Measurements from ENCODE around the gene ABL2.
"Not testable (repeated sequence)": the region's sequence is repeated elsewhere in the genome, so short reads cannot be mapped to it uniquely, and the experiment has no call there.

Gene ABL2

DNA sequence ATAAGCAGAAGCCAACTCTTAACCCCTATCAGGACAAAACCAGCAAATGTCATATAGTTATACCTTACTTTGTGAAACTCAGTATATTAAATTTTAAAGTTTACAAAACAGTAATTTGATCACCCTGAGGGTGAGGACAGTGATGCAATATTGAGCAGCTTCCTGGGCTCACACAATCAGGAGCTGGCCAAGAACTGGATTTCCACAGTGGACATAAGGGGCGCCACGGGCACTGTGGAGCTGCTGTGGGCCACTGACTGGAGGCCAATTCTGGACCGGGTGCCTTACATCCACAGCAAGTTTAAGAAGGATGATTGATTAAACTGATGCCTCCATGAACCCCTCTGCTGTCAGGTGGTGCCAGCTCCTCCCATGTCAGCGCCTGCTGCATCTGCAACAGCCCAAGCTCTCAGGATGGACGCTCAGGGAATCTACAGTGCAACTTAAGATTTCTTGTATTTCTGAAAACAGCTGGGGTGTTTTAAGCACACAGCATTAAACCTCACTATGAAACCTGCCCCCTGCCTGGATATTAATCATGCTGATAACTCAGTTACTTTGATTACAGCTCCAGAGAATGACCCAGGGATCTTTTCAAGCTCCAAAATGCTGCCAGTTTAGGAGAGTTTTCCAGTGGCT, 91.7 kb downstream of the ABL2 start:
- DNase-seq (ENCODE audit: low read depth in 4 of 4, low spot score in 1 of 4), result no peak

DNA sequence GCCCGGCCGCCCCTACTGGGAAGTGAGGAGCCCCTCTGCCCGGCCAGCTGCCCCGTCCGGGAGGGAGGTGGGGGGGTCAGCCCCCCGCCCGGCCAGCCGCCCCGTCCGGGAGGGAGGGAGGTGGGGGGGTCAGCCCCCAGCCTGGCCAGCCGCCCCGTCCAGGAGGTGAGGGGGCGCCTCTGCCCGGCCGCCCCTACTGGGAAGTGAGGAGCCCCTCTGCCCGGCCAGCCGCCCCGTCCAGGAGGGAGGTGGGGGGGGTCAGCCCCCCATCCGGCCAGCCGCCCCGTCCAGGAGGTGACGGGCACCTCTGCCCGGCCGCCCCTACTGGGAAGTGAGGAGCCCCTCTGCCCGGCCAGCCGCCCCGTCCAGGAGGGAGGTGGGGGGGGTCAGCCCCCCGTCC, 93.8 kb downstream of the ABL2 start:
- not testable (repeated sequence) for DNase-seq (ENCODE audit: low read depth in 4 of 4, low spot score in 1 of 4)

DNA sequence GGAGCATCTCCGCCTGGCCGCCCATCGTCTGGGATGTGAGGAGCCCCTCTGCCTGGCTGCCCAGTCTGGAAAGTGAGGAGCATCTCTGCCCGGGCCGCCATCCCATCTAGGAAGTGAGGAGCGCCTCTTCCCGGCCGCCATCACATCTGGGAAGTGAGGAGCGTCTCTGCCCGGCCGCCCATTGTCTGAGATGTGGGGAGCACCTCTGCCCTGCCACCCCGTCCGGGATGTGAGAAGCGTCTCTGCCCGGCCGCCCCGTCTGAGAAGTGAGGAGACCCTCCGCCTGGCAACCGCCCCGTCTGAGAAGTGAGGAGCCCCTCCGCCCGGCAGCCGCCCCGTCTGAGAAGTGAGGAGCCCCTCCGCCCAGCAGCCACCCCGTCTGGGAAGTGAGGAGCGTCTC, 94.3 kb downstream of the ABL2 start:
- DNase-seq (ENCODE audit: low read depth in 4 of 4, low spot score in 1 of 4), result not testable (repeated sequence)

DNA sequence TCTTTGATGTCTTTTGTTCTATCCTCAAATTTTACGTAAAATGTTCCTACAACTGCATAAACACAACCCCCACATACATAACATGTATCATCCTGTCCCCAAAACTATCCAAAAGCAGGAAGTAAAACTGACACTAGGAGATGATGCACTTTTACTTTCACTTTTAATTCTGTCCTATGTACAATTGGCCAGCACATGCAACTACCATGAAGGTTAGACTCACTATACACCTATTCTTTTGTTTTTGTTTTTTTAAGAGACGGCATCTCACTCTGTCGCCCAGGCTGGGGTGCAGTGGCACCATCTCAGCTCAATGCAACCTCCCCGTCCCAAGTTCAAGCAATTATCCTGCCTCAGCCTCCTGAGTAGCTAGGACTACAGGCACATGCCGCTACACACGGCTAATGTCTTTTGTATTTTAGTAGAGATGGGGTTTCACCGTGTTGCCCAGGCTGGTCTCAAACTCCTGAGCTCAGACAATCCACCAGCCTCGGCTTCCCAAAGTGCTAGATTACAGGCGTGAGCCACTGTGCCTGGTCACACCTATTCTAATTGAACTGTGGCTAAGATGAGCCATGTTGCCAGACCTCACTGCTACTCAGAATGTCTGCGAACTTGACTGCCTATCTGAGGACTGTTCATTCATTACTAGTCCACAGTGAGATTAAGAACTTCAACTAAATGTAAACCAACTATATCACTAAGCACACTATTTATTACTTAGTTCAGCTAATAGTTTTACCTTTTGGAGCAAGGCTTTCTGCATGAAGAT, 99.6 kb downstream of the ABL2 start:
- DNase-seq (ENCODE audit: low read depth in 4 of 4, low spot score in 1 of 4), result no peak

DNA sequence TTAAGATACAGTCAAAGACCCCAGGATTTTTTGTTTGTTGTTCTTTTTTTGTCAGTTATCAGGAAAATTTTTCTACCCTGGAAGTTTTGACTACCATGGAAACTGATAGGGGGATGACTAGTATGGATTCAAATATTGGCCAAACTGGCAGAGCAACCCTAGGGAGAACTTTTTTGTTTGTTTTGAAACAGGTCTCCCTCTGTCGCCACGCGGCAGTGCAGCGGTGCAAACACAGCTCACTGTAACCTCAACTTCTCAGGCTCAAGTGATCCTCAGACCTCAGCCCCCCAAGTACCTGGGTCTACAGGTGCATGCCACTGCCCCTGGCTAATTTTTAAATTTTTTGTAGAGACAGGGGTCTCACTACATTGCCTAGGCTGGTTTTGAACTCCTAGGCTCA, 101.0 kb downstream of the ABL2 start:
- DNase-seq (ENCODE audit: low read depth in 4 of 4, low spot score in 1 of 4), result no peak

DNA sequence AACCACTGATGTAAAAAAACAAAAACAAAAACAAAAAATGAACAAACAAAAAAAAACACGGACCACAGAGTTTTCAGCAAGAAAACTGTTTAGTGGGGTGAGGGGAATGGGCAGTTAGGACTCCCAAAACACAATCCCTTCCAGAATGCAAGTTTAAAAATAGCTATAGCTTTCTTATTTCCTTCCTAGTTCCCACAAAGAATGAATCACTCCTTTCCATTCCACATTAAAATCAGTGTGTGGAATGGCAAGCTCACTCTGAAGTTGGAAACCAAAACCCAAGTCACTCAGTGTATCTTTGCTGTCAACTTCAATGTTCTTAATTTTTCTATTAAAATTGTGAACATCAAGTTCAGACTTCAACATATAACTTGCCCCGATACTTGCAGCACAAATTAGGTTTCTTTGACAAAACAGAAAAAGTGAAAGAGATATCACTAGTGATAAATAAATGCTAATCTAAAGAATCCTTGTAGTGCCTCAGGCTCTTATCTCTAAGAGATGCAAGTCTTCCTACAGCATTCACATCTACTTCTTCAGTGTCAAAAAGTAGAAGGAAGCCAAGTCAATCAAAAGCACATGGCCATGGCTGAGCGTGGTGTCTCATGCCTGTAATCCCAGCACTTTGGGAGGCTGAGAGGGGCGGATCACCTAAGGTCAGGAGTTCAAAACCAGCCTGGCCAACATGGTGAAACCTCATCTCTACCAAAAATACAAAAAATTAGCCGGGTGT, 102.1 kb downstream of the ABL2 start:
- DNase-seq (ENCODE audit: low read depth in 4 of 4, low spot score in 1 of 4), result no peak

DNA sequence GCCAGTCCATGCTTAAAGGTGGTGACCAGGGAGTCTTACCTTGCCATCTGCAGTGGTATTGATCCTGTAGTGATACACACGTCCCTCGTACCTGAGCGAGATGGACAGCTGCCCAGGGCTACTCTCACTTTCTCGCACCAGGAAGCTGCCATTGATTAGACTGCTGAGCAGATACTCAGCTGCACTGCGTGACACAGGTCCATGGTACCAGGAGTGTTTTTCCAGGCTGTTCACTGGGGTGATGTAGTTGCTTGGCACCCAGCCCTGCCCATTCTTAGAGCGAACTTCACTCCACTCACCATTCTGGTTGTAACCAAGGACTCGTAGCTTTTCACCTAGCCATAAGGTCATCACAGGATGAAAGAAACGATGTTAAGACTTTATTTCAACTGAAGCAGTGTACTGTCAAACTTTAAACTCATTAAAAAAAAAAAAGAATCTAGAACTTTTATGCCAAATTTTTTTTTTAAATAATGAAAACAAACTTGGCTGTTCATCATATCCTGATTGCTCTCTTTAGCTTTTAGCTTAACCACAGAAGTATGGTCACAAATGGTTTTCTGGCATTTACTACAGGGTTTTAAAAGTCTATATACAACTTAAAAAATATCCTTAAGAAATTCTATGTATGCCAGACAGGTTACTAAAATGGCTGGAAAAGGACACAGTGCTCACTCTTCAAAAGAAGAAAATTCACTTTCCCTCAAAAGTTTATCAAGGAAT, 103.0 kb downstream of the ABL2 start:
- no peak for DNase-seq (ENCODE audit: low read depth in 4 of 4, low spot score in 1 of 4)

DNA sequence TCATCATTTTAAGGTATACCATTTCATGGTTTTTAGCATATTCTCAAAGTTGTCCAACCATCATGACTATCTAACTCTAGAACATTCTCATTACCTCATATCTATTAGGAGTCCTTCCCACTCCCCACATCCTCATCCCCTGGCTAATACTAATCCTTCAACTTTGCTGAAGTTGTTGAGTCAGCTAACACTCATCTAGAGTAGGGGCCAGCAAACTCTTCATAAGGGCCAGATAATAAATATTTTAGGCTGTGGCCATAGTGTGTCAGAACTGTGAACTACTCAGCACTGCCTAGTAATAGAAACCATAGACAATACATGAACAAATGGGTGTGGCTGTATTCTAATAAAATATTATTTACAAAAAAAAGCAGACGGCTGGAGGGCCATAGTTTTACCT, 104.6 kb downstream of the ABL2 start:
- DNase-seq (ENCODE audit: low read depth in 4 of 4, low spot score in 1 of 4), result no peak

DNA sequence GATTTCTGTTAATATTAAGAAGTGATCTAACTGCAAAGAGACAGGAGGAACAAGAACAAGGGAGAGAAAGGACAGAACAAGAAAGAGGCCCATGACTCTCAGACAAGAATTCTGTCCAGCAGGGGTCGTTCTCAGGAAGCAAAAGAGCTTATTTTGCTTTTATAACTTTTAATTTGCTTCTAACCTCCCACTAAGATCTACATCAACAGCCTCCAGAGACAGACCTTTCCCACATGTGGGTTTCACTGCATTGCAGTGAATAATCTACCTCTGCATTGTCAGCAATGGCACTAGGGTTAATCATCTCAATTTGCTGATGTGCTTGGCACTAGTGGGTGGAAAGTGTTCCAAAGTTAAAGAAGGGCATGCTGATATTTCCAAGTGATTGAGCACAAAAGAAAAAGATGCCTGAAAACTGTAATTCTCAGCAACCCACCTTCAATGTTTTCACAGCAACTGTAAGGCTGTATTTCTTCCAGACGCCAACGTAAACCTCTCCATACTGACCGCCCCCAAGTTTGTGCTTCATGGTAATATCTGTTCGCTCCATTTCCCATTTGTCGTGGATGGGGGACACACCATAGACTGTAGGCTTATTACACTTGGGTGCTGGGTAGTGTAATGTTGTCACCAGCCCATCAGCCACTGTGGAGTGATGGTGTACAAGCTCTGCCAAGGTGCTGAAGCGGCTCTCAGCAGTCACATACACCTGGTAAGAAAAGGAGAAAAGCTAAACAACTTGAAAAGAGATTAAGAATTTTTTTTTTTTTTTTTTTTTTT, 108.1 kb downstream of the ABL2 start:
- DNase-seq (ENCODE audit: low read depth in 4 of 4, low spot score in 1 of 4), result peak in 3 of 4 experiments; percentile 5 to 19 (median 17)

DNA sequence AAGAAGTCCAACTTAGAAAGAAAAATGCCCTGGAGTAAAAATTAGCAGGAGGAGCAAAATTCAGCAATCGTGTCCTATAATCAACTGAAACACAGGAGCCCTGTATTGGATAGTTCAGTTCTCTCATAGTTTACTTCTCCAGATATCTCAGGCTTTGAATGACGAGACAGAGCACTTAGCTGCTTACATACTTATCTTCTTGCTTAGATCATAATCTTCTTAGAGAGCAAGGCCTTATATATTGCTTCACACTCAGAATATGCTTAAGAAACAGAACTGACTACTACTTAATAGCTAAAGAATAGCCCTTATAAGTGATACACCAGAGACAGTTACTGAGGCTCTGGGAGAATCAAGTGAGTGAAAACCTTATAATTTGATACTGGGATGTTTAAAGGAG, 108.7 kb downstream of the ABL2 start:
- DNase-seq (ENCODE audit: low read depth in 4 of 4, low spot score in 1 of 4), result no peak

DNA sequence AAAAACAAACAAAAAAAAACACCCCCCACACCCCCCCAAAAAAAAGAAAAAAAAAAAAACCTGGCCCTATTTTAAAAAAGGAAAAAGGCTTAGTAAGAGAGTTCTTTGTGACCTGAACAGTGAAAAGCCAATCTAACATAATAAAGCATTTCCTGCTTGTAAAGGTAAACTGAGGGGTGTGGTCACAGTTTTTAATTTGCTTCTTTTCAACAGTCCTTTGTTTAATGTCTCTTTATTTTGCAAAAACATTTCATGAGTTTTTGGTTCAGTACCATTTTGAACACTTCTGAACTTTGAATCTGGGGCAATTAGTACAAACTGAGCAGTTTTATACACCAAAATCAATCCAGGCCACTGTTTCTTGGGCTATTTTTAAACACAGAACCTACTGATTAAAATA, 110.0 kb downstream of the ABL2 start:
- no peak for DNase-seq (ENCODE audit: low read depth in 4 of 4, low spot score in 1 of 4)

DNA sequence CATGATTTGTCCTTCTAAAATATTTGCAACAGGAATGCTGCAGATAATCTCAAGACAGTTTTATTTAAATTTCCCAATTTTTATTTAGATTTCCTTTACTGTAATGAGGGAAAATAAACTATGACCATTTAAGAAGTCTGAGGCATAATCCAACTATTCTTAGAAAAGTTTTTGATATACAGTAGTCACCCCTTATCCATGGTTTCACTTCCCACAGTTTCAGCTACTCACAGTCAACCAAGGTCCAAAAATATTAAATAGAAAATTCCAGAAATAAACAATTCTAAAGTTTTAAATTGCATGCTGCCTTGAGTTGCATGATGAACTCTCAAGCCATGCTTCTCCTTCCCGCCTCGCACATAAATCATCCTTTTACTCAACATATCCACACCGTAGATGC, 114.3 kb downstream of the ABL2 start:
- DNase-seq (ENCODE audit: low read depth in 4 of 4, low spot score in 1 of 4), result no peak

DNA sequence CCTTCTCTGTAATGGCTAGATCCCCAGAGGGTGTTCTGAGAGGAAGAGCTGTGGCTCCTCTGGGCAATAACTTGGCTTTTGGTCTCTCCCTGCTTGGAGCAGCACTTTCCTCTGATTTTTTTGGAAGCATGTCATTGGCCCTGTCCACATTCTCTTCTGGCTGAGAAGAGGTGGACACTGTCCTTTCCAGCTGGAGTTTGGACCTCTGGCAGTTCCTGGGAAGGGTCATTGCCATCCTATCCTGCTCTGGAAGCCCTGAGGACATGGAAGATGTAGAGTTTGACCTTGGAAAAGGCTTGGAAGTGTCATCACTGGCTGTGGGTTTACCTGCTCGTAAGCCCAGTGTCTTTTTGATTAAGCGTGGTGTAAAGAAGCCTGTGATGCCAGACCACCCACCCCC, 120.8 kb downstream of the ABL2 start:
- DNase-seq (ENCODE audit: low read depth in 4 of 4, low spot score in 1 of 4), result no peak

DNA sequence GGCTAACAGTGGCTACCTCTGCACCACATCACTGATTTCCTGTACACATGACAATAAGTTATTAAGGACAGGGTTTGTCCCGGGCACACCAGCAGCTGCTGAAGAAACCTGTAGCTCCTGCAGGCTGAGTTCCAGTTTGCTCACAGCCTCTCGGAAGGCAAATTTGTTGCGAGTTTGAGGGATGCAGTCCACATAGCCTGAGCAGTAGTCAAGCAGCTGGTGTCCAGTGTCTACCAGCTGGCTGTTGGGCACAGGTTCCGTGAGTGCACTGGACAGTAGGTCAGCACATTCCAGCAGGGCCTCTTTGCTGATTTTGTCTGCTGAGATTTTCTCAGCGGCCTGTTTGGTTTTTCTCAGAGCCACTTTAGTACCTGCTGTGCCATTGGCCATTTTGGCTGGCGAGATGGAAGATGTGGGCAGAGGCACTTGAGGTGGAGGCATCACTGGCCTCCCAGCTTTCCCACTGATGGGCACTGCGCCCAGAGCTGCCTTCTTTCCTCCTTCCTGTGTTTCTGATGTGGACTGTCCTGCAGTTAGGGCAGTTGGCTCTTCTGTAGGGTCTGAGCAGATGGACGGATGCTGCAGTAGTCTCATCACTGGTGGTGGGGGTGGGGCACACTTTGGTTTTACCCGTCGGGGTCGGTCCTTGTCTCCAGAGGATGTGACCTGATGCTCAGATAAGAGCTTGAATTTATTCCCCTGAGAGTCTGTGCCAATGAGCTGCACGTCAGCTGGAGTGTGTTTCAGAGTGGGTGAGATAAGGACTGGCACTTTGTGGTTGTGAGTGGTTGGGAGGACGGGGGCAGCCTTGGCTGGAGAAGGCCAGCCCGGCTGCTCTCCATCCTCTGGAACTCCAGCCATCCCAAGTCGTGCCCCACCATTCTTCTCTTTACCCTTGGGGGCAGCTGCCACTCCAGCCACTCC, 121.5 kb downstream of the ABL2 start:
- DNase-seq (ENCODE audit: low read depth in 4 of 4, low spot score in 1 of 4), result no peak

DNA sequence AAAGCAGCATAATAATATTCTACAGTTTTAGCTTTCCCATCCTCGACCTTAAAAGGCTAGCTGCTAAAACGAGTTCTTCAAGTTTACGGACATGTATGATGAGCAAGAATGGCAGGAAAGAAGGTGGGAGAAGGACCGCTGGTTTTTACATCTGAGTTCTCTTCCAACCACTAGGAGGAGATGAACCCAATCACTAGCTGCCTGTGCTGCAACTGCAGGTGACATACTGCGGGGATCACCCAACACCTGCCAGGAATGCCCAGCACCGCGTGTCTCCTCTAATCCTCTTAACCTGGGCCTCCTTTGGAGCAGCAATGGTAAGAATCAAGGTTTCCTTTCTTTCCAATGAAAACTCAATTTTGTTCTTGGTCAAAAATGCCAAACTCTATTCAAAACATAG, 124.1 kb downstream of the ABL2 start:
- no peak for DNase-seq (ENCODE audit: low read depth in 4 of 4, low spot score in 1 of 4)

DNA sequence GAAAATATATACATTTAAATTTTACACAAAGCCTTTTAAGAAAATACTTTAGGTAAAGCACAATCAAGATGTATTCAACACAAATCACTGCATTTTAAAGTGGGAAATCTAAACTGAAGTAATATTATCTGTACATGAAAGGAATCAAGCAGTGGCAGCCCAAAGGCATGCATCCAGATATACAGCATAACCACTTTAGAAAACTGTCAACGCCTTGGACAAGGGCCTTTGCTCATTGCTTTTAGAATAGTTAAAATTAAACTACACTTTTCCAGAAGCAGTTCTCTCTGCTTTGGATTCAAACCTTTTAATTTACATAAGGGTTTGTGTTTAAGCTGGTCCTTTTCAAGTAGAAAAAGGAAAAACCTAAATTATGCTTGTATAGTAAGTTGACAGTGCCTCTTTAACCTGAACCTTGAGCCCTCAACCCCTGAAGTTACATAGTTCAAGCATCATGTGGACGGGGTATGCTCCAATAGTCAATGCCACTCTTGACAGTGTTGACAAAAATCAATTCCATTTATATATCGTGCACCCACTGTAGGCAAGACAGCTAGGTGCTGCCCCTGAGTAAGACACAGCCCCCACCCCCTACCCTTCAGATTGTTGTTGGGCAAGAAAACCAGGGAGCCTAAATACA, 124.7 kb downstream of the ABL2 start:
- DNase-seq (ENCODE audit: low read depth in 4 of 4, low spot score in 1 of 4), result no peak

DNA sequence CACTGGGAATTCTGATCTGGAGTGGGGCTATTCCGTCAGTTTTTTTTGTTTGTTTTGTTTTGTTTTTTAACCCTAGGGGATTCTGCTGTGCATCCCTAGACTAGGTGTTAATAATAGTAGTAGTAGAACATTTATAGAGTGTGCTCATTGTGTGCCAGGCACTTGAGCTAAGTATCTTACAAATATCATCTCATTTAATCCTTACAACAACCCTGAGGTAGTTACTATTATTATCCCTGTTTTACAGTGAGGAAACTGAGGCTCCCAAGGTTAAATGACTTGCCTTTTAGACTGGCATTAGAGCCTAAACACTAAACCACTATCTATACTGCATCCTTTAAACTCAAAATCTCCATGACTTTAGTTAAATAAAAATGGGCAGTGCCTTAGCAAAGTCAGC, 125.5 kb downstream of the ABL2 start:
- DNase-seq (ENCODE audit: low read depth in 4 of 4, low spot score in 1 of 4), result no peak

DNA sequence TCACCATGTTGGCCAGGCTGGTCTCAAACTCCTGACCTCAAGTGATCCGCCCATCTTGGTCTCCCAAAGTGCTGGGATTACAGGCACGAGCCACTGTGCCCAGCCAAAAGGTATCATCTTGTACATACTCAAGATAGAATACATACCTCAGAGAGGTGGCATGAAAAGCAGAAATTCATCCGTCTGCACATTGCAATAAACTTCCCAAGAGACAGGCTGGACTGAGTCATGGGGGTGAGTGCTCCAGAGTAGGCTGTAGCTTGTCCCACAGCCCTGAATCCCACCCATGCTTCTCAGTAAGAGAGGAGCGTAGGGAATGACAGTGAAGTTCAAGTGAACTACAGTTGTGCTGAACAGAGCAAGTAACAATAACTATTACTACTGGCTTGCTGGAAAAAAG, 127.9 kb downstream of the ABL2 start:
- DNase-seq (ENCODE audit: low read depth in 4 of 4, low spot score in 1 of 4), result no peak

DNA sequence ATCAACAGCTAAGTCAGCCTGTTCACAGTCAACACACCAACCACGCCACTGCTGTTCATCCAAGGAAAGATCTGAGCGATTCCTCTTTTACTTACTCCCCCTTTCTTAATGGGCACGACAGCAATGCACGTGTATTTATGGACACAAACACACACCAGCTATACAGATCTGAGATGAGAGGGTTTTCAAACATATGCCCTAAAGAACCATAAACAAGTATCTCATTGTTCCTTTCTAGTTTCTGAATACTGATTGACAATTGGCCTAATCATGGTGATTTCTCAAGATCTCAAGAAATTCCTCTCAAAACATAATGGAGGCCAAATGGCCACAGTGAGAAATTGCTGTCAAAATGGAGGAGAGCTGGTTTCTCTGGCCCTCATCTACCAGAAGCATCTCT, 129.6 kb downstream of the ABL2 start:
- no peak for DNase-seq (ENCODE audit: low read depth in 4 of 4, low spot score in 1 of 4)

Measured in stimulated activated CD4-positive, alpha-beta T cell treated with anti-CD3 and anti-CD28 coated beads, Interleukin-1b, Interleukin-23, amount 100 ng/mL, for 24 hours (primary cell).